Peyer's patch (tissue), 4 donors: ENCODE data around the gene EXOC4. TPM values are rescaled to one million over a fixed set of nuclear protein-coding genes. Genes with fewer than 3 reads are reported as not detected.

Experiments used
- DNase-seq, 3 donors: peaks; one replicate each; pipeline ENCODE4 v3.0.0-alpha.2; 2017 to 2019
- H3K27ac ChIP-seq, 4 donors: fragments of 200-600 bp; sonication (generic); one replicate each; pipeline ENCODE4 v1.5.1; 2016 to 2019
- H3K27me3 ChIP-seq, 2 donors: fragments of 200-600 bp; sonication (generic); one replicate each; pipeline ENCODE4 v1.5.1; 2019
- H3K36me3 ChIP-seq, 3 donors: fragments of 200-600 bp; sonication (generic); one replicate each; pipeline ENCODE4 v1.5.1; 2016 to 2019
- H3K4me1 ChIP-seq, 4 donors: fragments of 200-600 bp; sonication (generic); one replicate each; pipeline ENCODE4 v1.5.1; 2016 to 2019
- H3K4me3 ChIP-seq, 4 donors: fragments of 200-600 bp; sonication (generic); 1 replicate in 3 of 4; 2 replicates in 1 of 4; pipeline ENCODE4 v1.5.1; 2016 to 2019; ENCODE audit warnings: mild to moderate bottlenecking in 1 of 4
- H3K9me3 ChIP-seq, 4 donors: fragments of 200-600 bp; sonication (generic); one replicate each; pipeline ENCODE4 v1.5.1; 2016 to 2019; ENCODE audit warnings: mild to moderate bottlenecking in 1 of 4
- POLR2A ChIP-seq, 2 donors: fragments of 450-650 bp; IDR thresholded peaks; one replicate each; pipeline ENCODE4 v1.5.1; 2017; ENCODE audit warnings: antibody characterized with exemption in 2 of 2, mild to moderate bottlenecking in 2 of 2, moderate library complexity in 2 of 2
- total RNA-seq, 4 donors: library from RNA; depleted of rRNA; stranded (reverse); fragments of >200 nt; gene quantifications; one replicate each; pipeline ENCODE4 v1.1.0, GENCODE V29; 2016
- TF ChIP-seq, protein P1 (sequence below), 6 experiments: fragments of 450-650 bp in 4 of 6; fragments of 200-600 bp in 2 of 6; sonication (generic) in 1 of 6; IDR thresholded peaks; one replicate each; pipeline ENCODE4 v1.5.1; 2017 to 2019; ENCODE audit warnings: antibody characterized with exemption in 6 of 6, mild to moderate bottlenecking in 3 of 6, moderate library complexity in 1 of 6

Gene EXOC4
- total RNA-seq, 4 donors from 2014 or later = 128 to 502 (median 141) TPM

DNA sequence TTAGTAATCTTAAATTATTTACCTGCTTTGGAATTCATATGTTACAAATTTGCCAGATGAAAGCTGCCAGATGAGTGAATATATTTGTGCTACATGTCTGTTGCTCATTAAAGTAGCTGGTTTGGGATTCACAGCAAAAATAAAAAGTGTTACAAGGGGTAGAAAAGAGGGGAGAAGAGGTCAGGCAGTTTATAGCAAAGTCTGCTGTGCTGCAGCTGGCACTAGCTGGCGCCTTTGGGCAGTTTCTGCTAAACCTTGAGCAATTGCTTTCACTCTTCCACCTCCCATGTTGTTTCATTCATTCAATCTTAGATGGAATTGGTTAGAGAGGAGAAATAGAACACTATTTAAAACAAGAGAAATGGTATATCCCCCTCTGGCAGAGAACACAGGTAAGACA is 470.2 kb downstream of the EXOC4 start:
- H3K4me3 ChIP-seq = no peak overlapping the region
- TF ChIP-seq, protein P1, sequence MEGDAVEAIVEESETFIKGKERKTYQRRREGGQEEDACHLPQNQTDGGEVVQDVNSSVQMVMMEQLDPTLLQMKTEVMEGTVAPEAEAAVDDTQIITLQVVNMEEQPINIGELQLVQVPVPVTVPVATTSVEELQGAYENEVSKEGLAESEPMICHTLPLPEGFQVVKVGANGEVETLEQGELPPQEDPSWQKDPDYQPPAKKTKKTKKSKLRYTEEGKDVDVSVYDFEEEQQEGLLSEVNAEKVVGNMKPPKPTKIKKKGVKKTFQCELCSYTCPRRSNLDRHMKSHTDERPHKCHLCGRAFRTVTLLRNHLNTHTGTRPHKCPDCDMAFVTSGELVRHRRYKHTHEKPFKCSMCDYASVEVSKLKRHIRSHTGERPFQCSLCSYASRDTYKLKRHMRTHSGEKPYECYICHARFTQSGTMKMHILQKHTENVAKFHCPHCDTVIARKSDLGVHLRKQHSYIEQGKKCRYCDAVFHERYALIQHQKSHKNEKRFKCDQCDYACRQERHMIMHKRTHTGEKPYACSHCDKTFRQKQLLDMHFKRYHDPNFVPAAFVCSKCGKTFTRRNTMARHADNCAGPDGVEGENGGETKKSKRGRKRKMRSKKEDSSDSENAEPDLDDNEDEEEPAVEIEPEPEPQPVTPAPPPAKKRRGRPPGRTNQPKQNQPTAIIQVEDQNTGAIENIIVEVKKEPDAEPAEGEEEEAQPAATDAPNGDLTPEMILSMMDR (IDR thresholded peaks at IDR 0.05) = no peak
- no peak for TF ChIP-seq POLR2A (IDR thresholded peaks at IDR 0.05)
- no peaks in the 10 kb centered on the region for H3K36me3 ChIP-seq
- H3K27me3 ChIP-seq = no peaks in the 10 kb centered on the region
- H3K4me1 ChIP-seq = no peaks in the 10 kb centered on the region
- no peak overlapping the region for H3K27ac ChIP-seq
- no peaks in the 10 kb centered on the region for H3K9me3 ChIP-seq
- no peak for DNase-seq

DNA sequence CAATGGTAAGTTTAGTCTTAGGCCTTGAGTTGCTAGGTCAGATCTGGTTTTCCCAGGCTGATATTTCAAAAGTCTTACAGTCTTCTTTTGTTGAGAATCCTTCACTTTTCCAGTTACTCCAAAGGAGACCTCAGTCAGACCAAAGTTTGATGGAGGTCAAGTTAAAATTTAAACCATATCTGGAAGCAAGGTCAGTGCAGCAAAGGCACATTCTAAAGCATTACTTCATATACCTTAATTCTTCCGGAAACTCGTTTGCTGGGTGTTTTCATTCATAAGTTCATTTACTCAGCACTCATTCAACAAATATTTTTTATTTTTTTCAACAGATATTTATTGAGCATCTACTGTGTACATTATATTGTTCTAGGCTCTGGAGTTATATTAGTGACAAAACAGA is 471.3 kb downstream of the EXOC4 start:
- H3K9me3 ChIP-seq = no peaks in the 10 kb centered on the region
- H3K4me3 ChIP-seq = no peak overlapping the region
- H3K36me3 ChIP-seq = no peaks in the 10 kb centered on the region
- no peak for TF ChIP-seq POLR2A (IDR thresholded peaks at IDR 0.05)
- TF ChIP-seq, protein P1 (IDR thresholded peaks at IDR 0.05) = no peak
- H3K27ac ChIP-seq = no peak overlapping the region
- no peaks in the 10 kb centered on the region for H3K4me1 ChIP-seq
- no peak for DNase-seq
- H3K27me3 ChIP-seq = no peaks in the 10 kb centered on the region

DNA sequence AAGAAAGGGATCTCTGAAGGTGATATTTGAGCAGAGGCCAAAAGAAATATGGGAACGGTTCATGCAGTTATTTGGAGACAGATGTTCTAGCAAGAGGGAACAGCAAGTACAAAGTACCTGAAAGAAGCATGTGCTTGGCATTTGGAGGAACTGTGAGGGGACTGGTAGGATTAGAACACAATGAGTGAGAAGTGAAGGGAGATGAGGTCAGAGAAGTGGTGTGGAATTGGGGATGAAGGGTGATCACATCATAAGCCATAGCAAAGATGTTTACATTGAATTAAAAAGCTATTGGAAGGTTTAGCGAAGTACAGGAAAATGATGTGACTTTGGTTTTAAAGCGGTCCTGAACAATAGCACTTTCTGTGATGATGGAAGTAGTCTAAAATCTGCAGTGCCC is 471.8 kb downstream of the EXOC4 start:
- DNase-seq = no peak
- Histone ChIP-seq H3K4me1 (no peaks in the 10 kb centered on the region), H3K9me3 (no peaks in the 10 kb centered on the region), H3K27ac (no peak overlapping the region), H3K4me3 (no peak overlapping the region), H3K36me3 (no peaks in the 10 kb centered on the region), H3K27me3 (no peaks in the 10 kb centered on the region)
- TF ChIP-seq, protein P1 (IDR thresholded peaks at IDR 0.05) = no peak
- TF ChIP-seq POLR2A (IDR thresholded peaks at IDR 0.05) = no peak

DNA sequence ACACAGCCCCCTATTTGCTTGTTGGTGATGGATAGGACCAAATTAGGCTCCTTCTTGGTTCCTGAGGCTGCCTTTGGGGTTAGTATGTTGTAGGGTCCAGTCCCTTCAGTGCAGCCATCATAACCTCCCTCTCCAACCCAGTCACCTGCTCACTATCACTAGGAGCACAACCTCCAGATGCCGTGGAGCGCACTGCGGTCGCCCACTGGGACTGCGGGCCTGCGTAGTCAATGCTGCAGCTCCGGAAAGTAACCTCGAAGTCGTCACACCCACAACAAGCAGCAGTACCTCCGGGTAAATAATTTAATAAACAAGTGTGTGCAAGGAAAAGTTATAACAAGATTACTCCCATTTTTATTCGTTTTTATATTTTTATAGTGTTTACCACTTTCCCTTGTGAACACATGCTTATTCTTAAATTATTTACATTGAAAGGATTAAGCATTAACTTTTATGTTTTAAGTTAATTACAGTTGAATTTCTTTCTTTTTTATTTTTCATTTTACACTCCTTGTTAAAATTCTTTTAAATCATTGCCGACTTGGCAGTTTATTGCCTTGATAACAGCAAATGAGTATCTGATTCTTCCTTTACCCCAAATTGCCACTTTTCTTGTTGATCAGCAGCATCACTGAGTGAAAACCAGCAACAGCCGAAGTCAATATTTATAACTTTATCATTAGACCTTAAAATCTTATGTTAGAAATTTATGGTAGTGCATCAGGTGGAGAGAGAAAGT is 474.8 kb downstream of the EXOC4 start:
- H3K27me3 ChIP-seq = no peaks in the 10 kb centered on the region
- no peak for DNase-seq
- H3K4me1 ChIP-seq = no peaks in the 10 kb centered on the region
- no peak for TF ChIP-seq POLR2A (IDR thresholded peaks at IDR 0.05)
- TF ChIP-seq, protein P1 (IDR thresholded peaks at IDR 0.05) = no peak
- no peak overlapping the region for H3K27ac ChIP-seq
- no peaks in the 10 kb centered on the region for H3K9me3 ChIP-seq
- no peak overlapping the region for H3K4me3 ChIP-seq
- no peaks in the 10 kb centered on the region for H3K36me3 ChIP-seq

DNA sequence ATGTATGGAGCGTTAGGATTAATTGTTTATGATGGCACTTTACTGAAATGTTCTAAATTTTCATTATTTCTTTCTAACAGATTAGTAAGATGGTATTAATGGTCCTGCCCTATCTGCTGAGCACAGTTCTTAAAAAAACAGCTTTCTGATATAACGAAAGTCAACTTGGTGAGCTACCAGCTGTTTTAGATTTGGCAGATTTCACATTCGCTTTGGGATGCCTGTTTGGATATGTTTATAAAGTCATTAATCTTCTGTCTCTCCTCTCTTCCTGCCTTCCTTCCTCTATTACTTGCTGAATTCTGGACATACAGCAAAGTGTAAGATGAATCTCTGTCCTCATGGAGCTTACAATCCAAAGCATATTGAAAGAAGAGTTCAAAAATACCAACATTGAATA is 477.5 kb downstream of the EXOC4 start:
- no peak overlapping the region for H3K4me3 ChIP-seq
- no peak for TF ChIP-seq POLR2A (IDR thresholded peaks at IDR 0.05)
- TF ChIP-seq, protein P1 (IDR thresholded peaks at IDR 0.05) = no peak
- no peak overlapping the region for H3K27ac ChIP-seq
- DNase-seq = no peak
- no peaks in the 10 kb centered on the region for H3K36me3 ChIP-seq
- H3K4me1 ChIP-seq = no peaks in the 10 kb centered on the region
- H3K9me3 ChIP-seq = no peaks in the 10 kb centered on the region
- H3K27me3 ChIP-seq = no peaks in the 10 kb centered on the region
